ENCODE measurements around the gene KCNC3. TPM values are rescaled to one million over a fixed set of nuclear protein-coding genes. Genes with fewer than 3 reads are reported as not detected.

Gene KCNC3
- total and polyA plus RNA-seq, 4 donors, result 0.56 to 1.6 (median 1.1) TPM

GRCh38 chr19:50263176-50263575, 66.0 kb downstream of the KCNC3 start:
- peaks cover 0 to 3% (median under 1%) of the 10 kb centered on the region in 4 donors for H3K4me1 ChIP-seq (ENCODE audit: control insufficient read depth in 4 of 4, insufficient read depth in 4 of 4, low read length in 3 of 4)
- no peak overlapping the region for H3K4me3 ChIP-seq (ENCODE audit: low read depth in 1 of 3, low read length in 3 of 3)
- no peaks in the 10 kb centered on the region for H3K9me3 ChIP-seq (ENCODE audit: control insufficient read depth in 4 of 4, low read length in 3 of 4)
- TF ChIP-seq CTCF (IDR thresholded peaks at IDR 0.05; ENCODE audit: low read depth, low read length, missing input control), result no peak
- no peak for TF ChIP-seq HNF4A (conservative IDR thresholded peaks at IDR 0.05)
- no peak for TF ChIP-seq GABPA (IDR thresholded peaks at IDR 0.05 in 1 of 2, conservative IDR thresholded peaks at IDR 0.05 in 1 of 2)
- TF ChIP-seq, protein P1, sequence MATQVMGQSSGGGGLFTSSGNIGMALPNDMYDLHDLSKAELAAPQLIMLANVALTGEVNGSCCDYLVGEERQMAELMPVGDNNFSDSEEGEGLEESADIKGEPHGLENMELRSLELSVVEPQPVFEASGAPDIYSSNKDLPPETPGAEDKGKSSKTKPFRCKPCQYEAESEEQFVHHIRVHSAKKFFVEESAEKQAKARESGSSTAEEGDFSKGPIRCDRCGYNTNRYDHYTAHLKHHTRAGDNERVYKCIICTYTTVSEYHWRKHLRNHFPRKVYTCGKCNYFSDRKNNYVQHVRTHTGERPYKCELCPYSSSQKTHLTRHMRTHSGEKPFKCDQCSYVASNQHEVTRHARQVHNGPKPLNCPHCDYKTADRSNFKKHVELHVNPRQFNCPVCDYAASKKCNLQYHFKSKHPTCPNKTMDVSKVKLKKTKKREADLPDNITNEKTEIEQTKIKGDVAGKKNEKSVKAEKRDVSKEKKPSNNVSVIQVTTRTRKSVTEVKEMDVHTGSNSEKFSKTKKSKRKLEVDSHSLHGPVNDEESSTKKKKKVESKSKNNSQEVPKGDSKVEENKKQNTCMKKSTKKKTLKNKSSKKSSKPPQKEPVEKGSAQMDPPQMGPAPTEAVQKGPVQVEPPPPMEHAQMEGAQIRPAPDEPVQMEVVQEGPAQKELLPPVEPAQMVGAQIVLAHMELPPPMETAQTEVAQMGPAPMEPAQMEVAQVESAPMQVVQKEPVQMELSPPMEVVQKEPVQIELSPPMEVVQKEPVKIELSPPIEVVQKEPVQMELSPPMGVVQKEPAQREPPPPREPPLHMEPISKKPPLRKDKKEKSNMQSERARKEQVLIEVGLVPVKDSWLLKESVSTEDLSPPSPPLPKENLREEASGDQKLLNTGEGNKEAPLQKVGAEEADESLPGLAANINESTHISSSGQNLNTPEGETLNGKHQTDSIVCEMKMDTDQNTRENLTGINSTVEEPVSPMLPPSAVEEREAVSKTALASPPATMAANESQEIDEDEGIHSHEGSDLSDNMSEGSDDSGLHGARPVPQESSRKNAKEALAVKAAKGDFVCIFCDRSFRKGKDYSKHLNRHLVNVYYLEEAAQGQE (IDR thresholded peaks at IDR 0.05), result no peak
- TF ChIP-seq NR2F2 (IDR thresholded peaks at IDR 0.05), result no peak
- WGBS, result 98% methylated on average over 8 of the region's 8 CpGs
- no peaks in the 10 kb centered on the region for H3K27me3 ChIP-seq (ENCODE audit: control insufficient read depth in 4 of 4, insufficient read depth in 4 of 4, low read length in 3 of 4)
- H3K36me3 ChIP-seq (ENCODE audit: control insufficient read depth in 4 of 4, insufficient read depth in 3 of 4, low read depth in 1 of 4, low read length in 3 of 4), result peaks cover 3 to 32% (median 8%) of the 10 kb centered on the region in 4 donors
- H3K9ac ChIP-seq (ENCODE audit: low read depth in 1 of 2, low read length in 2 of 2), result no peak overlapping the region
- H3K27ac ChIP-seq (ENCODE audit: low read depth in 1 of 2, low read length in 2 of 2), result no peak overlapping the region
- no peak for DNase-seq (ENCODE audit: low spot score)

Other genes with a start within 250 kb of the KCNC3 start
- gene IZUMO2, start 166.1 kb downstream of the KCNC3 start, total RNA-seq, result not detected
- gene IZUMO2, start 166.1 kb downstream of the KCNC3 start, polyA plus RNA-seq, result not detected
- 10 to 100 TPM; 12.4 to 27.7 TPM for gene MYH14, start 125.8 kb downstream of the KCNC3 start, total RNA-seq
- 10 to 100 TPM; 23.4 to 37.5 TPM for gene MYH14, start 125.8 kb downstream of the KCNC3 start, polyA plus RNA-seq
- under 1 TPM; 0.28 to 0.59 TPM for gene NAPSA, start 36.3 kb upstream of the KCNC3 start, total RNA-seq
- gene NAPSA, start 36.3 kb upstream of the KCNC3 start, polyA plus RNA-seq, result under 1 TPM; 0.50 to 0.74 TPM
- 10 to 100 TPM; 30.8 to 58.1 TPM for gene NR1H2, start 47.1 kb upstream of the KCNC3 start, total RNA-seq
- gene NR1H2, start 47.1 kb upstream of the KCNC3 start, polyA plus RNA-seq, result 10 to 100 TPM; 30.4 to 36.6 TPM
- gene POLD1, start 55.0 kb upstream of the KCNC3 start, total RNA-seq, result 10 to 100 TPM in 1 of 2 donors, 1 to 10 TPM in 1; 7.5 to 57.1 TPM
- gene POLD1, start 55.0 kb upstream of the KCNC3 start, polyA plus RNA-seq, result 1 to 10 TPM; 8.0 to 8.5 TPM
- 1 to 10 TPM in 1 of 2 donors, under 1 TPM in 1; 0.50 to 5.0 TPM for gene SPIB, start 89.6 kb upstream of the KCNC3 start, total RNA-seq
- under 1 TPM; 0.09 to 0.21 TPM for gene SPIB, start 89.6 kb upstream of the KCNC3 start, polyA plus RNA-seq
- under 1 TPM in 1 of 2 donors, not detected in 1; under 0.01 TPM for gene MYBPC2, start 103.5 kb upstream of the KCNC3 start, total RNA-seq
- not detected for gene MYBPC2, start 103.5 kb upstream of the KCNC3 start, polyA plus RNA-seq
- gene EMC10, start 147.1 kb upstream of the KCNC3 start, total RNA-seq, result 10 to 100 TPM; 33.5 to 47.5 TPM
- 100 to 1,000 TPM in 1 of 2 donors, 10 to 100 TPM in 1; 17.1 to 132 TPM for gene EMC10, start 147.1 kb upstream of the KCNC3 start, polyA plus RNA-seq
- under 1 TPM; 0.42 to 0.70 TPM for gene GARIN5A, start 147.5 kb upstream of the KCNC3 start, total RNA-seq
- gene GARIN5A, start 147.5 kb upstream of the KCNC3 start, polyA plus RNA-seq, result 1 to 10 TPM; 1.5 to 1.7 TPM
- gene JOSD2, start 181.8 kb upstream of the KCNC3 start, total RNA-seq, result 1 to 10 TPM; 6.6 to 9.8 TPM
- 10 to 100 TPM; 30.2 to 32.9 TPM for gene JOSD2, start 181.8 kb upstream of the KCNC3 start, polyA plus RNA-seq
- gene ASPDH, start 184.5 kb upstream of the KCNC3 start, total RNA-seq, result 10 to 100 TPM in 1 of 2 donors, 1 to 10 TPM in 1; 7.3 to 11.6 TPM
- 10 to 100 TPM; 62.6 to 82.0 TPM for gene ASPDH, start 184.5 kb upstream of the KCNC3 start, polyA plus RNA-seq
- 1 to 10 TPM; 1.0 to 1.1 TPM for gene LRRC4B, start 239.1 kb upstream of the KCNC3 start, total RNA-seq
- gene LRRC4B, start 239.1 kb upstream of the KCNC3 start, polyA plus RNA-seq, result under 1 TPM; 0.11 to 0.58 TPM